HCT116 (cell line): ENCODE measurements around the gene TMEM238.

Source experiments
- CEBPB ChIP-seq: IDR thresholded peaks from 2 replicates; pipeline ENCODE4 v1.6.1; 2012; ENCODE audit warnings: low read depth
- CTCF ChIP-seq, 3 experiments: fragments of 200-600 bp in 1 of 3; sonication (generic) in 1 of 3; IDR thresholded peaks in 2 of 3; conservative IDR thresholded peaks in 1 of 3; 2 replicates each; pipeline ENCODE4 v1.5.1; 2012 to 2017; ENCODE audit warnings: low read depth in 2 of 3, low read length in 2 of 3, antibody characterized with exemption in 1 of 3, borderline replicate concordance in 1 of 3, control low read depth in 1 of 3, mild to moderate bottlenecking in 1 of 3, mixed read lengths in 1 of 3, mixed run types in 1 of 3, moderate library complexity in 1 of 3; ENCODE audit not compliant: insufficient read depth in 1 of 3
- EZH2 ChIP-seq: fragments of 200-600 bp; sonication (generic); IDR thresholded peaks from 2 replicates; pipeline ENCODE4 v1.6.1; 2017; ENCODE audit warnings: antibody characterized with exemption, mixed run types
- FOSL1 ChIP-seq: IDR thresholded peaks from 2 replicates; pipeline ENCODE4 v1.6.1; 2012; ENCODE audit warnings: low read depth
- POLR2A ChIP-seq: IDR thresholded peaks from 2 replicates; pipeline ENCODE4 v1.7.0; 2011; ENCODE audit warnings: borderline replicate concordance; ENCODE audit not compliant: insufficient read depth, insufficient read length; ENCODE audit errors: extremely low read depth
- POLR2AphosphoS5 ChIP-seq: IDR thresholded peaks from 2 replicates; pipeline ENCODE4 v1.6.1; 2011; ENCODE audit warnings: mild to moderate bottlenecking, low read depth, low read length, moderate library complexity
- RAD21 ChIP-seq: IDR thresholded peaks from 2 replicates; pipeline ENCODE4 v1.6.1; 2012; ENCODE audit warnings: low read depth, mild to moderate bottlenecking
- SIN3A ChIP-seq: IDR thresholded peaks from 2 replicates; pipeline ENCODE4 v1.6.1; 2012; ENCODE audit warnings: low read depth
- SP1 ChIP-seq: IDR thresholded peaks from 2 replicates; pipeline ENCODE4 v1.6.1; 2012; ENCODE audit warnings: low read depth
- TCF7L2 ChIP-seq: IDR thresholded peaks from 2 replicates; pipeline ENCODE4 v1.7.0; 2011; ENCODE audit warnings: borderline replicate concordance, inconsistent platforms; ENCODE audit not compliant: insufficient read depth, insufficient read length; ENCODE audit errors: extremely low read depth
- YY1 ChIP-seq: IDR thresholded peaks from 2 replicates; pipeline ENCODE4 v1.6.1; 2011; ENCODE audit warnings: low read length, low read depth, moderate library complexity, mild to moderate bottlenecking; ENCODE audit not compliant: insufficient replicate concordance; ENCODE audit errors: extremely low read depth
- ZFX ChIP-seq: fragments of 450-650 bp; IDR thresholded peaks from 2 replicates; pipeline ENCODE4 v1.6.1; 2017

GRCh38 chr19:55377356-55378131, 6.5 kb downstream of the TMEM238 start:
- TF ChIP-seq POLR2A (no peak), FOSL1 (no peak), YY1 (no peak), CEBPB (no peak), CTCF (IDR thresholded peaks at IDR 0.05 in 2 of 3, conservative IDR thresholded peaks at IDR 0.05 in 1 of 3; ENCODE audit: borderline replicate concordance in 1 of 3, insufficient read depth in 1 of 3, low read depth in 2 of 3, low read length in 2 of 3) (no peak), ZFX (no peak), SP1 (no peak), SIN3A (no peak), POLR2AphosphoS5 (peak; percentile 26; the same call in 1 of the 2 replicates), RAD21 (no peak), EZH2 (no peak), TCF7L2 (no peak)
